Stimulated activated memory B cell treated with anti-CD40 and anti-IgM and Interleukin-4, amounts not matched to agents 10 μg/mL and 1 μg/mL and 100 μg/mL, for 72 hours (primary cell): Measurements from ENCODE around the gene CIART.

ENCODE experiments used
- ATAC-seq: fragments of 150-1000 bp; cut with Tn5 transposase; 2 replicates; pipeline ENCODE4 v1.10.0; 2021
- H3K27ac Mint-ChIP-seq: one replicate; pipeline ENCODE4 v1.8.0; 2022; ENCODE audit warnings: mild to moderate bottlenecking, mixed read lengths
- H3K27me3 Mint-ChIP-seq: one replicate; pipeline ENCODE4 v1.8.0; 2022; ENCODE audit warnings: mixed read lengths
- H3K36me3 Mint-ChIP-seq: one replicate; pipeline ENCODE4 v1.8.0; 2022; ENCODE audit warnings: mixed read lengths
- H3K4me1 Mint-ChIP-seq: one replicate; pipeline ENCODE4 v1.8.0; 2022; ENCODE audit warnings: mixed read lengths
- H3K4me3 Mint-ChIP-seq: one replicate; pipeline ENCODE4 v1.8.0; 2022; ENCODE audit warnings: mild to moderate bottlenecking, moderate library complexity, mixed read lengths
- H3K9me3 Mint-ChIP-seq: one replicate; pipeline ENCODE4 v1.8.0; 2022; ENCODE audit warnings: mixed read lengths

CIART gene

GRCh38 chr1:150256554-150257341 is 25.6 kb upstream of the CIART start:
- H3K9me3 Mint-ChIP-seq = no peaks in the 10 kb centered on the region
- no peaks in the 10 kb centered on the region for H3K36me3 Mint-ChIP-seq
- H3K4me1 Mint-ChIP-seq = peaks cover 24% of the 10 kb centered on the region
- no peak overlapping the region for H3K4me3 Mint-ChIP-seq
- no peak for ATAC-seq
- H3K27ac Mint-ChIP-seq = peak overlapping the region; percentile 32
- H3K27me3 Mint-ChIP-seq = peaks cover 44% of the 10 kb centered on the region

GRCh38 chr1:150257624-150258585 is 24.4 kb upstream of the CIART start, which contains the start of gene CA14:
CA14 (plus strand) TSS chr1:150257774; CDS start chr1:150258129, 355 bp downstream.
- no peaks in the 10 kb centered on the region for H3K36me3 Mint-ChIP-seq
- no peak for ATAC-seq
- H3K9me3 Mint-ChIP-seq = no peaks in the 10 kb centered on the region
- H3K27ac Mint-ChIP-seq = peak within 1 kb of the TSS; percentile 18
- H3K4me1 Mint-ChIP-seq = peaks cover 24% of the 10 kb centered on the region
- no peak within 1 kb of the TSS for H3K4me3 Mint-ChIP-seq
- H3K27me3 Mint-ChIP-seq = peaks cover 44% of the 10 kb centered on the region

GRCh38 chr1:150259217-150259616 is 23.1 kb upstream of the CIART start:
- no peak for ATAC-seq
- H3K36me3 Mint-ChIP-seq = no peaks in the 10 kb centered on the region
- peaks cover 24% of the 10 kb centered on the region for H3K4me1 Mint-ChIP-seq
- no peak overlapping the region for H3K27ac Mint-ChIP-seq
- H3K9me3 Mint-ChIP-seq = no peaks in the 10 kb centered on the region
- no peak overlapping the region for H3K4me3 Mint-ChIP-seq
- peaks cover 44% of the 10 kb centered on the region for H3K27me3 Mint-ChIP-seq

GRCh38 chr1:150259758-150260669 is 22.3 kb upstream of the CIART start:
- ATAC-seq = no peak

GRCh38 chr1:150261367-150261766 is 21.0 kb upstream of the CIART start:
- H3K27ac Mint-ChIP-seq = no peak overlapping the region

More at GRCh38 chr1:150259758-150260669, 22.3 kb upstream of the CIART start:
- Mint-ChIP-seq H3K36me3 (no peaks in the 10 kb centered on the region), H3K4me1 (peaks cover 24% of the 10 kb centered on the region), H3K27me3 (peaks cover 43% of the 10 kb centered on the region), H3K4me3 (no peak overlapping the region), H3K27ac (no peak overlapping the region), H3K9me3 (no peaks in the 10 kb centered on the region)

GRCh38 chr1:150262388-150263320 is 19.7 kb upstream of the CIART start:
- Mint-ChIP-seq H3K36me3 (peaks cover 19% of the 10 kb centered on the region), H3K4me3 (no peak overlapping the region), H3K4me1 (peaks cover 12% of the 10 kb centered on the region), H3K9me3 (no peaks in the 10 kb centered on the region), H3K27ac (no peak overlapping the region), H3K27me3 (peaks cover 17% of the 10 kb centered on the region)
- ATAC-seq = no peak

More at GRCh38 chr1:150261367-150261766, 21.0 kb upstream of the CIART start:
- no peak overlapping the region for H3K4me3 Mint-ChIP-seq
- ATAC-seq = no peak
- no peaks in the 10 kb centered on the region for H3K9me3 Mint-ChIP-seq
- peaks cover 30% of the 10 kb centered on the region for H3K27me3 Mint-ChIP-seq
- peaks cover 12% of the 10 kb centered on the region for H3K36me3 Mint-ChIP-seq
- H3K4me1 Mint-ChIP-seq = peaks cover 11% of the 10 kb centered on the region

DNA sequence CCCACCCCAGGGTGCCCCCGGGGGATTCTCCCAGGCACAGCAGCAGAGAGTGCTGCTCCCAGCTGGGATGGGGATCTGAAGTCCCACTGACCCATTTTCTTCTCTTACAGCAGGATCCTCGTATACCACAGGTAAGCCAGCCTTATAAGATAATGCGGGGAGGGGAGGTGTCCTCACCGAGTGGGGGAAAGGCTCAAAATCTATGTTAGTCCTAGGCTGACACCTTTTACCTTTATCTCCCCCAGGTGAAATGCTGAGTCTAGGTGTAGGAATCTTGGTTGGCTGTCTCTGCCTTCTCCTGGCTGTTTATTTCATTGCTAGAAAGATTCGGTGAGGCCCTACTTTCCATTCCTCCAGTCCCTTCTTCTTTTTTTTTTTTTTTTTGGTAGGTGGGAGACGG is 18.8 kb upstream of the CIART start:
- peaks cover 8% of the 10 kb centered on the region for H3K27me3 Mint-ChIP-seq
- peaks cover 19% of the 10 kb centered on the region for H3K36me3 Mint-ChIP-seq
- H3K9me3 Mint-ChIP-seq = no peaks in the 10 kb centered on the region
- no peak for ATAC-seq
- no peak overlapping the region for H3K27ac Mint-ChIP-seq
- H3K4me1 Mint-ChIP-seq = peaks cover 17% of the 10 kb centered on the region
- H3K4me3 Mint-ChIP-seq = no peak overlapping the region

GRCh38 chr1:150267896-150268295 is 14.5 kb upstream of the CIART start:
- Mint-ChIP-seq H3K27me3 (no peaks in the 10 kb centered on the region), H3K27ac (peak overlapping the region; percentile 99), H3K9me3 (no peaks in the 10 kb centered on the region), H3K4me1 (peaks cover 29% of the 10 kb centered on the region), H3K36me3 (peaks cover 19% of the 10 kb centered on the region), H3K4me3 (peak overlapping the region; percentile 90)
- ATAC-seq = no peak

DNA sequence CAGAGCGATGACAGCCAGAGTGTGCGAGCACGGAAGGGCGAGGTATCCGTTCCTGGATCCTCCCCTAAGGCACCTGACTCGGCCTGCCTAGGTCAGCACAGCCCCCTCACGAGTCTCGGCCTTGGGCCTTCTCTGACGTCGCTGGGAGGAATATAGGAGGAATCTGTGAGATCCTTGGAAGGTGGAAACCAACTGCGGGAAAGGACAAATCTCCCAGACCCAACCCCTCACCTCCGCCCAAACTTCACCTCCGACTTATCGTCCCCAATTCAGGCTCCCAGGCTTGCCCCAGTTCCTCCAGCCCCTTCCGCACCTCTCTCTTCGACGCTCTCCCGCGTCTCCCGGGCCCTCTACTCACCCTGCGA is 14.0 kb upstream of the CIART start:
- H3K27ac Mint-ChIP-seq = peak overlapping the region; percentile 99
- H3K27me3 Mint-ChIP-seq = no peaks in the 10 kb centered on the region
- H3K36me3 Mint-ChIP-seq = peaks cover 19% of the 10 kb centered on the region
- peak; percentile 69 for ATAC-seq
- H3K4me3 Mint-ChIP-seq = peak overlapping the region; percentile 90
- no peaks in the 10 kb centered on the region for H3K9me3 Mint-ChIP-seq
- H3K4me1 Mint-ChIP-seq = peaks cover 29% of the 10 kb centered on the region

DNA sequence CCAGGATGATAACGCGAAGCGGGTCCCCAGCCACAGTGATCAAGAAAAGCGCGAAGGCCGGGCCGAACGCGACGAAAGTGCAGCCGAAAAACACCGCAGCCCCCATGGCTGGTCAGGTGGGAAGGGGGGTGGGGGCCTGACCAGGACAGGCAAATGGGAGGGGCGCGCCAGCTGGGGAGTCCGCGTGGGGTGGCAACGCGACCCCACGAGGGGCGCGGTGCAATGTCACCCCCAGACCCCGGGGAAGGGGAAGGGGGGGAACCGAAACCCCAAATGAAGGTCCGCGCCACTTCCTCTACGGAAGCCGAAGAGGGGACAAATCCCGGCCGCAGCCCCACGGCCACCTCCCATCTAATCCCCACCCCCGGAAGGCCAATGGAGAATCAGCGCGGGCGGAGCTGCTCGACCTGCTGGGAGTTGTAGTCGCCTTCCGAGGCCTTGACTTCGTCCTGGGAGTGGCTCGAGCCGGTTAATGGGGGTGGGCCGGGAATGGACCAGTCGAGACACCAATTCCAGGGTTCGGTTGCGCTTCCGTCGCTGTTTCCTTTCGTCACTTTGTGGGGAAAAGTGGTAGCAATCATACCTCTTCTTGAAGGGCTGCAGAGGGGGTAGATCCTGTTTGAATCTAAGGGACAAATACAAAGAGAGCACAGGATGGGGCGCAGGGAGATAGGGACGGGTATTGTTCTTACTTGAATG is 13.5 kb upstream of the CIART start, which contains the start of gene APH1A:
APH1A (minus strand) TSS at position 312 of the 699 bp plus-strand sequence; CDS start at position 106, 206 bp downstream.
- H3K27me3 Mint-ChIP-seq = no peaks in the 10 kb centered on the region
- peaks cover 24% of the 10 kb centered on the region for H3K36me3 Mint-ChIP-seq
- no peaks in the 10 kb centered on the region for H3K9me3 Mint-ChIP-seq
- H3K4me1 Mint-ChIP-seq = peaks cover 29% of the 10 kb centered on the region
- H3K4me3 Mint-ChIP-seq = peak within 1 kb of the TSS; percentile 90
- peak; percentile 99 for ATAC-seq
- H3K27ac Mint-ChIP-seq = peak within 1 kb of the TSS; percentile 99

DNA sequence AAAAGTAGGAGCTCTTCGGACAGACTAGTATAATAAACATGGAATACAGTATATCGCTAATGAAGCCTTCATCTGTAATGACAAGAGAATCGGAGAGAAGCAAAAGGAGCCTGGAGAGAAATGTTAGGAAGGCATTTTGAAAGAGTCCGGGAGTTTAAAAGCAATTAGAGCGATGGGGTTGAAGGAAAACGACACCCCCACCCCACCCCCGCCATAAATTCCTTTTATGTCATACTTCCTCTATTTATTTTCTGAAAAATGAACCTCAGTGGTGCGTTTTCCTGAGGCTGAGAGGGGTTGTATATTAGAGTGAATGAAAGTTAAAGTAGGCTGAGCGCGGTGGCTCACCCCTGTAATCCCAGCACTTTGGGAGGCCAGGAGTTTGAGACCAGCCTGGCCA is 12.9 kb upstream of the CIART start:
- Mint-ChIP-seq H3K27ac (peak overlapping the region; percentile 99), H3K4me1 (peaks cover 29% of the 10 kb centered on the region), H3K36me3 (peaks cover 25% of the 10 kb centered on the region), H3K27me3 (no peaks in the 10 kb centered on the region), H3K4me3 (peak overlapping the region; percentile 90), H3K9me3 (no peaks in the 10 kb centered on the region)
- ATAC-seq = no peak

DNA sequence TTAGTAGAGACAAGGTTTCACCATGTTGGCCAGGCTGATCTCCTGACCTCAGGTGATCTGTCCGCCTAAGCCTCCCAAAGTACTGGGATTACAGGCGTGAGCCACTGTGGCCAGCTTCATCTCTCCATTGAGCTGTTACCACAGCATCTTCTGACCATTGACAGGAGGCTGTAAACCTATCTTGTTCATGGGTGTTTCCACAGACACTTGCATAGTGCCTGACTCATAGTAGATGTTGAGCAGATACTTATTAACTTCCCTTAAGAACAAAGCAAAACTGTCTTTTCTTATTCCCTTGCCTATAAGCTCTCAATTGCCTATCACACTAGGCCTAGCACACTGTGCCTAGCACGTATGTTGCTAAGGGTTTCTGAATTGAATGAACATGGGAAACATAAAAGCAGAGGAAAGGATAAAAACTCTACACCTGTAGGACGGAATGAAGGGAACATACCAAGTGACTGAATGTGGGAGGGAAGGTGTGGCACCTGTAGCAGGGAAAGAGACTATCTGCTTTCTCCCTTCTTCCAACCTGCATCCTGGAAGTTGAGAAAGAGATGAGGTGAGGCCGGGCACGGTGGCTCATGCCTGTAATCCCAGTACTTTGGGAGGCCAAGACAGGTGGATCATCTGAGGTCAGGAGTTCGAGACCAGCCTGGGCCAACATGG is 10.9 kb upstream of the CIART start:
- Mint-ChIP-seq H3K36me3 (peaks cover 16% of the 10 kb centered on the region), H3K9me3 (no peaks in the 10 kb centered on the region), H3K4me1 (peaks cover 29% of the 10 kb centered on the region), H3K27ac (no peak overlapping the region), H3K4me3 (no peak overlapping the region), H3K27me3 (no peaks in the 10 kb centered on the region)
- no peak for ATAC-seq

DNA sequence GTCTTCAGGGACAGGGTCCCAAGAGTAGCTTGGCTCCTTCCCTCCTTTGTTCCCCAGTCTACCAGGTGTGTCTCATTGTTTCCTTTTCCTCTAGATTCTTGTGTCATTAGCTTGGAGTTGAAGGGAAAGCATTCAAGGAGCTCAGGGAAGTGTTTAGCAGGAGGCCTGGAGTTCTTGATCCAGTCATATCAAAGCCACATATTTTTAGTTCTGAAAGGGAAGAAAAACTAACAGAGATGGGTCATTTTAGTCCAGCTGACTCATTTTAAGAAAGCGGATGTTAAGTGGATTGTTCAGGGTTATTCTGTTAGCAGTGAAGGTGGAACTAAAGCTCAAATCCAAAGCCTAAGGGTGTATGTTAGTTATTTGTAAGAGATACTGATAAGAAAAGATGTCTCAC is 9.0 kb upstream of the CIART start:
- Mint-ChIP-seq H3K36me3 (peaks cover 16% of the 10 kb centered on the region), H3K4me3 (no peak overlapping the region), H3K27me3 (no peaks in the 10 kb centered on the region), H3K9me3 (no peaks in the 10 kb centered on the region), H3K4me1 (peaks cover 12% of the 10 kb centered on the region), H3K27ac (no peak overlapping the region)
- no peak for ATAC-seq
